ENCODE data around the gene LRRC8D. TPM values are rescaled to one million over a fixed set of nuclear protein-coding genes. Genes with fewer than 3 reads are reported as not detected.

The LRRC8D gene
- total and polyA plus RNA-seq, 9 donors: 5.0 to 14.1 (median 8.8) TPM

- WGBS, 3 donors: 39 to 45% (median 40%) methylated on average over 2 of the region's 2 CpGs
Observed at GRCh38 chr1:89910780-89911179, 89.9 kb downstream of the LRRC8D start.

GRCh38 chr1:89911191-89911991 lies 90.6 kb downstream of the LRRC8D start:
- peaks cover 5% of the 10 kb centered on the region for H3K4me1 ChIP-seq (ENCODE audit: insufficient read depth)
- WGBS, 3 donors: 83 to 84% (median 84%) methylated on average over 10 of the region's 10 CpGs

More at GRCh38 chr1:89910780-89911179, 89.9 kb downstream of the LRRC8D start:
- no peak for DNase-seq
- Histone ChIP-seq H3K4me3 (no peak overlapping the region), H3K36me3 (no peaks in the 10 kb centered on the region), H3K4me1 (ENCODE audit: insufficient read depth) (peaks cover 6% of the 10 kb centered on the region), H3K27me3 (no peaks in the 10 kb centered on the region), H3K27ac (no peak overlapping the region), H3K9me3 (no peaks in the 10 kb centered on the region)
- TF ChIP-seq CTCF (IDR thresholded peaks at IDR 0.05): no peak
- no peak for TF ChIP-seq POLR2A (IDR thresholded peaks at IDR 0.05)
- no peak for TF ChIP-seq EP300 (IDR thresholded peaks at IDR 0.05)
- intact Hi-C loops (cut with DNase I): no loop called here

GRCh38 chr1:89912073-89912472 lies 91.2 kb downstream of the LRRC8D start:
- TF ChIP-seq CTCF (IDR thresholded peaks at IDR 0.05) (no peak), POLR2A (IDR thresholded peaks at IDR 0.05) (no peak), EP300 (IDR thresholded peaks at IDR 0.05) (no peak)
- WGBS, 3 donors: 82 to 88% (median 88%) methylated on average over 1 of the region's 1 CpG
- DNase-seq: no peak
- no peaks in the 10 kb centered on the region for H3K27me3 ChIP-seq
- H3K36me3 ChIP-seq: no peaks in the 10 kb centered on the region
- H3K4me1 ChIP-seq (ENCODE audit: insufficient read depth): peaks cover 3% of the 10 kb centered on the region
- no peaks in the 10 kb centered on the region for H3K9me3 ChIP-seq
- intact Hi-C loops (cut with DNase I): no loop called here
- H3K4me3 ChIP-seq: no peak overlapping the region
- no peak overlapping the region for H3K27ac ChIP-seq

More at GRCh38 chr1:89911191-89911991, 90.6 kb downstream of the LRRC8D start:
- TF ChIP-seq CTCF (IDR thresholded peaks at IDR 0.05): no peak
- no peak for TF ChIP-seq EP300 (IDR thresholded peaks at IDR 0.05)
- TF ChIP-seq POLR2A (IDR thresholded peaks at IDR 0.05): no peak
- H3K9me3 ChIP-seq: no peaks in the 10 kb centered on the region
- H3K36me3 ChIP-seq: no peaks in the 10 kb centered on the region
- intact Hi-C loops (cut with DNase I): no loop called here
- DNase-seq: no peak
- H3K27ac ChIP-seq: no peak overlapping the region
- H3K27me3 ChIP-seq: no peaks in the 10 kb centered on the region
- H3K4me3 ChIP-seq: no peak overlapping the region

- DNase-seq: no peak
- Histone ChIP-seq H3K4me1 (ENCODE audit: insufficient read depth) (peaks cover 2% of the 10 kb centered on the region), H3K4me3 (no peak overlapping the region), H3K9me3 (no peaks in the 10 kb centered on the region), H3K27me3 (no peaks in the 10 kb centered on the region), H3K36me3 (no peaks in the 10 kb centered on the region), H3K27ac (no peak overlapping the region)
- intact Hi-C loops (cut with DNase I): no loop called here
- WGBS, 3 donors: 91 to 95% (median 92%) methylated on average over 4 of the region's 4 CpGs
- TF ChIP-seq EP300 (IDR thresholded peaks at IDR 0.05) (no peak), CTCF (IDR thresholded peaks at IDR 0.05) (no peak), POLR2A (IDR thresholded peaks at IDR 0.05) (no peak)
Observed at GRCh38 chr1:89913353-89914095, 92.7 kb downstream of the LRRC8D start.

All from ovary (tissue), 9 donors.